Transverse colon (tissue), 3 donors: ENCODE measurements around the gene ZFHX3.

Experiments
- CTCF ChIP-seq, 5 experiments: fragments of 200-600 bp in 3 of 5; fragments of 450-650 bp in 2 of 5; sonication (generic) in 3 of 5; IDR thresholded peaks; 1 replicate in 2 of 5; 2 replicates in 3 of 5; pipeline ENCODE4 v1.5.1; 2016 to 2017; ENCODE audit warnings: antibody characterized with exemption in 5 of 5, inconsistent platforms in 3 of 5, mild to moderate bottlenecking in 2 of 5, moderate library complexity in 1 of 5
- POLR2A ChIP-seq: fragments of 450-650 bp; IDR thresholded peaks from one replicate; pipeline ENCODE4 v1.6.1; 2016; ENCODE audit warnings: antibody characterized with exemption, mild to moderate bottlenecking, moderate library complexity

- TF ChIP-seq CTCF (IDR thresholded peaks at IDR 0.05) (no peak), POLR2A (no peak)
These were observed 26.5 kb upstream of the ZFHX3 start for GRCh38 chr16:73074382-73074781.
